ENCODE data around the gene GLI3. TPM values are rescaled to one million over a fixed set of nuclear protein-coding genes. Genes with fewer than 3 reads are reported as not detected.

Gene GLI3
- total and polyA plus RNA-seq, 12 donors, result 1.1 to 18.0 (median 4.6) TPM

DNA sequence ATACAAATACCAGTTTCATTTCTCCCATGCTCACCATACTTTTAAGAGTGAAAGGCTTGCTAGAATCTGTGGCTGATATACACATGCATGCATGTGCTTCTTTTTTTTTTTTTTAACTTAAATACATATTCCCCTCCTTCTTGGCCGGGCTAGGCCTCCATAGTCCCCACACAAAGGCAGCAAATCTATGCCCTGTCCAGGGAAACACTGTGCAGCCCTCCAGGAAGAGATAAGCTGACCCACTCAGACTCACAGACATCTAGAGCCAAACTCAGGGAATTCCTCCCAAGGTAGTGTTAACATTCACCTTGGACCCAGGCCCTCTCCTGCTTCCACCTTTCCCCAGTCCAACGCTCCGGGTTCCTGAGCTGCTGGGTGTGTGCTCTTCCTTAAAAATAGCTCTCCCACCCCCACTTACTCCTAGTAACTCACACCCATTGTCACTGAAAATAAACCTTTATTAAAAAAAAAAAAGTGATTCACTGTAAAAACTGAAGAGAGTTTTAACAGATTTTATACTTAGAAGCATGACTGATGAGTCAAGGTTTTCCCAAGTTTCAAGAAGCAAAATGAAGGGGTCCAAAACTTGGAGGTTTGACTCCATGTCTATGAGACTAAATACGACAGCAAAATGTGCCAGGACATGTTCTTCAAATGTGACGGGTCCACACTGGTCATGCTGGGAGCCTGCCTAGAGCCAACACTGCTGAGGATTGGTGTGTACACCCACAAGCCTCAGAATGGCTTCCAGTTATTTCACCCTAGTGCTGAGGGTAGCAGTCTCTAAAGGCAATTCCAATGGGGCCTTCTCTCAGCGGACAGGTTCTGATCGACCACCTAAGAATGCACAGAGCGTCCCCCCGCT, 159.5 kb downstream of the GLI3 start:
- WGBS, 4 donors, result 90 to 96% (median 93%) methylated on average over 9 of the region's 9 CpGs
- Histone ChIP-seq H3K4me3 (no peak overlapping the region), H3K4me1 (replicated peaks in 1 of 2) (no peaks in the 10 kb centered on the region), H3K9me3 (replicated peaks in 1 of 3) (no peaks in the 10 kb centered on the region), H3K27me3 (no peaks in the 10 kb centered on the region), H3K27ac (no peak overlapping the region), H3K36me3 (replicated peaks in 1 of 2) (no peaks in the 10 kb centered on the region)
- intact Hi-C loops (cut with DNase I), result no loop called here
- TF ChIP-seq, protein P1, sequence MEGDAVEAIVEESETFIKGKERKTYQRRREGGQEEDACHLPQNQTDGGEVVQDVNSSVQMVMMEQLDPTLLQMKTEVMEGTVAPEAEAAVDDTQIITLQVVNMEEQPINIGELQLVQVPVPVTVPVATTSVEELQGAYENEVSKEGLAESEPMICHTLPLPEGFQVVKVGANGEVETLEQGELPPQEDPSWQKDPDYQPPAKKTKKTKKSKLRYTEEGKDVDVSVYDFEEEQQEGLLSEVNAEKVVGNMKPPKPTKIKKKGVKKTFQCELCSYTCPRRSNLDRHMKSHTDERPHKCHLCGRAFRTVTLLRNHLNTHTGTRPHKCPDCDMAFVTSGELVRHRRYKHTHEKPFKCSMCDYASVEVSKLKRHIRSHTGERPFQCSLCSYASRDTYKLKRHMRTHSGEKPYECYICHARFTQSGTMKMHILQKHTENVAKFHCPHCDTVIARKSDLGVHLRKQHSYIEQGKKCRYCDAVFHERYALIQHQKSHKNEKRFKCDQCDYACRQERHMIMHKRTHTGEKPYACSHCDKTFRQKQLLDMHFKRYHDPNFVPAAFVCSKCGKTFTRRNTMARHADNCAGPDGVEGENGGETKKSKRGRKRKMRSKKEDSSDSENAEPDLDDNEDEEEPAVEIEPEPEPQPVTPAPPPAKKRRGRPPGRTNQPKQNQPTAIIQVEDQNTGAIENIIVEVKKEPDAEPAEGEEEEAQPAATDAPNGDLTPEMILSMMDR (IDR thresholded peaks at IDR 0.05), result no peak
- TF ChIP-seq POLR2A (IDR thresholded peaks at IDR 0.05), result no peak
- no peak for DNase-seq

DNA sequence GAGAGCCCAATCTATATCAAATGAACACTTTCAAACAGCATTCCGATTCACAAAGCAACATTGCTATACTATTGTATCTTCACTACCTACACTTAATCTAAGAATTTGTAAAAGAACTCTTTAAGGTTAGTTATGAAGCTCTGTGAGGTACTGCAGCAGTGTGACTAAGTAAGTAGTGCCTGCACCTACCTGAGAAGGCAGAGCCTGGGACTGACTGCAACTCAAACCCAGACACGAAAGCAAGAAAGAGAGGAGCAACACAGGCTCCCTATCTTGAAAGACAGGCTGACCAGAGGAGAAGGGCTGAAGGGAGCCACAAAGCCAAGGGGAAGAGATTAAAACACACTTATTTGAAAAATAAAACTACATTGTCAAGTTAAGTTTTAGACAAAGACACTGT, 160.1 kb downstream of the GLI3 start:
- H3K9me3 ChIP-seq (replicated peaks in 1 of 3), result no peaks in the 10 kb centered on the region
- WGBS, 4 donors, result 74 to 100% (median 93%) methylated on average over 2 of the region's 2 CpGs
- H3K36me3 ChIP-seq (replicated peaks in 1 of 2), result no peaks in the 10 kb centered on the region
- no peak overlapping the region for H3K27ac ChIP-seq
- no peak overlapping the region for H3K4me3 ChIP-seq
- intact Hi-C loops (cut with DNase I), result no loop called here
- H3K27me3 ChIP-seq, result no peaks in the 10 kb centered on the region
- no peak for DNase-seq
- TF ChIP-seq POLR2A (IDR thresholded peaks at IDR 0.05), result no peak
- TF ChIP-seq, protein P1 (IDR thresholded peaks at IDR 0.05), result no peak
- H3K4me1 ChIP-seq (replicated peaks in 1 of 2), result no peaks in the 10 kb centered on the region

DNA sequence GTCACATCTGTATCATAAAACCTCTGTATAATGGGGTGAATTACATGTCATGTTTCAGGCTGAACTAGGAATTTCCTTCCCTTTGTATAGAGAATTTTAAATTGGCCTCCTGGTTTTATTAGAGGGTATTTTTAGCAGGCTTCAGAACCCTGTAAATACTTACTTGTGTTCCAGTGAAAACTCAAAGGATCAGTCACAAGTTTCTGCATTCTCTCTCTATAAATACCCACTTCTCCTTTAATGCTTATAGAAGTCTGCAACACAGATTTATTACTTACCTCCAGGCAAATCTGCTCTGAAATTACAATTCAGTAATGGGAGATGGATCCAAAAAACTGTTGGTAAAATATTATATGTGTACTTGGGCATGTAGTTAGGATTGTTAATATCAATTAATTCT, 161.6 kb downstream of the GLI3 start:
- Histone ChIP-seq H3K27me3 (no peaks in the 10 kb centered on the region), H3K4me3 (no peak overlapping the region), H3K9me3 (replicated peaks in 1 of 3) (no peaks in the 10 kb centered on the region), H3K27ac (no peak overlapping the region), H3K36me3 (replicated peaks in 1 of 2) (no peaks in the 10 kb centered on the region), H3K4me1 (replicated peaks in 1 of 2) (peaks cover 0 to 4% of the 10 kb centered on the region in 2 donors)
- TF ChIP-seq POLR2A (IDR thresholded peaks at IDR 0.05), result no peak
- TF ChIP-seq, protein P1 (IDR thresholded peaks at IDR 0.05), result no peak
- DNase-seq, result no peak
- intact Hi-C loops (cut with DNase I), result no loop called here

DNA sequence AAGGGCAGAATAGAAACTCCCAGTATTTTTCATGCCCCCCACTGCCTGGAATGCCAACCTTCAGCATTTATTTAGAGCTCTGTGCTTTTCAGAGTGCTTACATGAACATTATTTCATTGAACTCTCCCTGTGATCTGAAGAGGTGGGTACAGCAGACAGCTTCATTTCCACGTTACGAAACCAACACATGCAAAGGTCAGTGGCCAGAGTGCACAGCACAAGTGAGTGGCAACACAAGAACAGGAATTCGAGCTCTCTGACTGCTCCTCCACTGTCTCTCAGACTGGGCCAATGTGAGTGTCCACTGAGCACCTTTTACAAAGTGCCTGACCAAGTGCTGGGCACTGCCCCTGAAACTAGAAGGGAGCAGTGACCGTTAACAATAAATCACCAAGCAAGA, 162.9 kb downstream of the GLI3 start:
- no peak for DNase-seq
- intact Hi-C loops (cut with DNase I), result no loop called here

More for the DNA sequence above, 162.9 kb downstream of the GLI3 start:
- no peaks in the 10 kb centered on the region for H3K36me3 ChIP-seq (replicated peaks in 1 of 2)
- TF ChIP-seq POLR2A (IDR thresholded peaks at IDR 0.05), result no peak
- TF ChIP-seq, protein P1 (IDR thresholded peaks at IDR 0.05), result no peak
- H3K27me3 ChIP-seq, result no peaks in the 10 kb centered on the region
- no peak overlapping the region for H3K4me3 ChIP-seq
- WGBS, 4 donors, result 87 to 94% (median 91%) methylated on average over 4 of the region's 4 CpGs
- H3K27ac ChIP-seq, result no peak overlapping the region
- H3K9me3 ChIP-seq (replicated peaks in 1 of 3), result no peaks in the 10 kb centered on the region
- peaks cover 0 to 8% of the 10 kb centered on the region in 2 donors for H3K4me1 ChIP-seq (replicated peaks in 1 of 2)

All from adrenal gland (tissue), 12 donors.